Endothelial cell of umbilical vein (primary cell): ENCODE measurements around the gene IL1RL2. TPM values are rescaled to one million over a fixed set of nuclear protein-coding genes. Genes with fewer than 3 reads are reported as not detected.

Source experiments
- BruUV-seq: library from RNA; stranded (reverse); fragments of 400-500 nt; replicated peaks from 2 replicates; lab custom pipeline; 2021; lab: Mats Ljungman, UMichigan
- CTCF ChIA-PET: fragments of 300-600, 350-600 bp; sonication (Branson Sonifier 250); formaldehyde crosslinking; loops from one replicate; lab custom pipeline; 2021; ENCODE audit warnings: antibody characterized with exemption, inconsistent platforms; lab: Charles Lee
- POLR2A ChIA-PET: fragments of 300-600, 350-600 bp; sonication (Branson Sonifier 250); formaldehyde crosslinking; loops from one replicate; lab custom pipeline; 2021; ENCODE audit warnings: antibody characterized with exemption, inconsistent platforms; lab: Charles Lee
- DNase-seq: peaks from one replicate; pipeline ENCODE4 v3.0.0-alpha.2; 2011; ENCODE audit warnings: low read depth, low spot score
- FAIRE-seq: peaks from 2 replicates; lab custom pipeline; 2011; peaks lifted over from hg19 to GRCh38; lab: Jason Lieb, UNC
- H2AFZ ChIP-seq: 2 replicates; pipeline ENCODE4 v1.6.0; 2012; ENCODE audit warnings: low read depth, low read length, control low read depth, inconsistent platforms
- H3K27ac ChIP-seq: 2 replicates; pipeline ENCODE4 v1.5.1; 2011; ENCODE audit warnings: low read depth, mild to moderate bottlenecking, control low read depth, low read length, moderate library complexity; ENCODE audit not compliant: insufficient read depth
- H3K27me3 ChIP-seq, 2 experiments: 2 replicates each; pipeline versions ENCODE4 v1.6.0 to v1.6.1; 2011; ENCODE audit warnings: low read length in 2 of 2, mixed read lengths in 1 of 2; ENCODE audit not compliant: control insufficient read depth in 2 of 2, insufficient read depth in 2 of 2
- H3K36me3 ChIP-seq, 2 experiments: 2 replicates in 1 of 2; 3 replicates in 1 of 2; pipeline ENCODE4 v1.5.1; 2011; ENCODE audit warnings: low read length in 2 of 2, mild to moderate bottlenecking in 1 of 2, moderate library complexity in 1 of 2; ENCODE audit not compliant: control insufficient read depth in 2 of 2, insufficient read depth in 2 of 2; ENCODE audit errors: extremely low read depth in 1 of 2
- H3K4me1 ChIP-seq: 3 replicates; pipeline ENCODE4 v1.5.1; 2011; ENCODE audit warnings: mild to moderate bottlenecking, low read length; ENCODE audit not compliant: control insufficient read depth, insufficient read depth; ENCODE audit errors: extremely low read depth
- H3K4me2 ChIP-seq: 2 replicates; pipeline ENCODE4 v1.6.1; 2011; ENCODE audit warnings: low read length, control low read depth, mixed read lengths; ENCODE audit not compliant: insufficient read depth
- H3K4me3 ChIP-seq, 3 experiments: fragments of 200-600 bp in 1 of 3; sonication (generic), shearing (Covaris generic) in 1 of 3; replicated peaks in 1 of 3; 2 replicates each; pipeline ENCODE4 v1.5.1; 2011 to 2016; ENCODE audit warnings: control low read depth in 3 of 3, low read length in 3 of 3, mild to moderate bottlenecking in 2 of 3, inconsistent platforms in 1 of 3, low read depth in 1 of 3, moderate library complexity in 1 of 3; ENCODE audit not compliant: insufficient read depth in 1 of 3
- H3K79me2 ChIP-seq: 2 replicates; pipeline ENCODE4 v1.6.0; 2012; ENCODE audit warnings: low read length, inconsistent platforms; ENCODE audit not compliant: control insufficient read depth, insufficient read depth
- H3K9ac ChIP-seq: replicated peaks from 2 replicates; pipeline ENCODE3; 2011; ENCODE audit warnings: low read length, control low read depth; ENCODE audit not compliant: insufficient read depth; ENCODE audit errors: extremely low read depth
- H3K9me1 ChIP-seq: replicated peaks from 3 replicates; pipeline ENCODE4 v1.6.0; 2011; ENCODE audit warnings: mild to moderate bottlenecking, low read length; ENCODE audit not compliant: control insufficient read depth, insufficient read depth; ENCODE audit errors: extremely low read depth
- H3K9me3 ChIP-seq: replicated peaks from 2 replicates; pipeline ENCODE4 v1.5.1; 2012; ENCODE audit warnings: low read length, inconsistent platforms; ENCODE audit not compliant: control insufficient read depth, insufficient read depth
- H4K20me1 ChIP-seq: replicated peaks from 2 replicates; pipeline ENCODE3; 2011; ENCODE audit warnings: mild to moderate bottlenecking, low read length; ENCODE audit not compliant: control insufficient read depth, insufficient read depth; ENCODE audit errors: extremely low read depth
- EZH2 ChIP-seq: IDR thresholded peaks from 2 replicates; pipeline ENCODE4 v1.6.1; 2012; ENCODE audit warnings: borderline replicate concordance, low read depth, mild to moderate bottlenecking, moderate library complexity, low read length, inconsistent platforms; ENCODE audit not compliant: severe bottlenecking
- FOS ChIP-seq: IDR thresholded peaks from 2 replicates; pipeline ENCODE4 v1.6.1; 2011; ENCODE audit warnings: mild to moderate bottlenecking, low read length, moderate library complexity, borderline replicate concordance; ENCODE audit not compliant: insufficient read depth
- GATA2 ChIP-seq: IDR thresholded peaks from 2 replicates; pipeline ENCODE4 v1.7.0; 2011; ENCODE audit warnings: low read depth, mild to moderate bottlenecking, moderate library complexity, mixed read lengths, low read length; ENCODE audit not compliant: insufficient read length, insufficient read depth
- JUN ChIP-seq: IDR thresholded peaks from 2 replicates; pipeline ENCODE4 v1.6.1; 2011; ENCODE audit warnings: borderline replicate concordance, low read depth; ENCODE audit not compliant: insufficient read length, insufficient read depth
- MYC ChIP-seq: IDR thresholded peaks from one replicate; pipeline ENCODE4 v1.6.1; 2011; ENCODE audit warnings: mild to moderate bottlenecking, low read depth, low read length
- POLR2A ChIP-seq: IDR thresholded peaks from 2 replicates; pipeline ENCODE4 v1.6.1; 2012; ENCODE audit warnings: low read depth, mild to moderate bottlenecking, control low read depth, low read length
- POLR2AphosphoS5 ChIP-seq: IDR thresholded peaks from 2 replicates; pipeline ENCODE4 v1.6.1; 2012; ENCODE audit warnings: low read depth, mild to moderate bottlenecking, control low read depth, low read length, moderate library complexity; ENCODE audit not compliant: insufficient read depth
- dilution Hi-C: fragments of 300-500 bp; cut with MboI; formaldehyde crosslinking; loops from one replicate; pipeline ENCODE4 v1.15.0; 2019; ENCODE audit warnings: low sequenced_read_pairs; ENCODE audit not compliant: extremely low pct_ligation_motif_present
- intact Hi-C: fragments of 100-400 bp; cut with micrococcal nuclease; formaldehyde crosslinking; loops from one replicate; pipeline ENCODE4 v1.10.0; 2022
- polyA plus RNA-seq, 4 experiments: library from polyadenylated mRNA; depleted of rRNA in 3 of 4; stranded (reverse) in 3 of 4; unstranded in 1 of 4; fragments of >200 nt; gene quantifications; 2 replicates each; pipeline versions ENCODE4 v1.2.1 to v1.2.3, GENCODE V29; 2011 to 2012; ENCODE audit warnings: missing spikeins in 1 of 4
- total RNA-seq: library from RNA; stranded (reverse); gene quantifications from 2 replicates; pipeline ENCODE4 v1.2.3, GENCODE V29; 2021
- TF ChIP-seq, protein P1 (sequence below), 2 donors: IDR thresholded peaks; 1 replicate in 1 of 2; 2 replicates in 1 of 2; pipeline ENCODE4 v1.5.1; 2011; ENCODE audit warnings: low read length in 2 of 2, mild to moderate bottlenecking in 2 of 2, moderate library complexity in 2 of 2, control low read depth in 1 of 2, inconsistent platforms in 1 of 2, low read depth in 1 of 2; ENCODE audit not compliant: insufficient read depth in 1 of 2; ENCODE audit errors: extremely low read depth in 1 of 2
- TF ChIP-seq, protein P2 (sequence below): IDR thresholded peaks from 2 replicates; pipeline ENCODE4 v1.6.1; 2011; ENCODE audit not compliant: insufficient read depth, insufficient read length

IL1RL2 gene
- total and polyA plus RNA-seq, 2 donors (not counting 3 experiments of a cell fraction or from before 2014, with no cell fraction given) = 0.11 TPM; not detected in 1

DNA sequence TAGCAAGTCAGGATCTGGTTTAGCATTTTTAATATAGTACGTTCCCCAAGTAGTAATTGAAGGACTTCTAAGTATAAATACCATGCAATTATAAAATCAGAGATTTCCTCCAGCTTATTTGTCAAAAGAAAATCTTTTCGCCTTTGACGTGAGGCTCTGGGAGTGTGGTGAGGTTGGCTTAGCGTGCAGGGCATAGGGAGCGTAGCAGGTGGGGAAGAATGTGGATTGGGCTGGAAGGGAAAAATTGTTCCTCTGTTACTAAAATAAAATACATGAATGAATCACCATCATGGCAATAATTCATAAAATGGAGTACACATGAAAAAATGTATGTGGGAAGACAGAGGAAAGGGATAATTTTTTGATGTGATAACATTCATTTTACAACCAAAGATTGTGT is 5.4 kb upstream of the IL1RL2 start:
- Histone ChIP-seq H4K20me1 (no peaks in the 10 kb centered on the region), H3K9me3 (no peaks in the 10 kb centered on the region), H2AFZ (no peak overlapping the region), H3K9ac (no peak overlapping the region), H3K4me3 (no peak overlapping the region), H3K79me2 (no peaks in the 10 kb centered on the region), H3K4me1 (peaks cover 8% of the 10 kb centered on the region), H3K4me2 (no peak overlapping the region), H3K27ac (no peak overlapping the region), H3K36me3 (no peaks in the 10 kb centered on the region), H3K27me3 (no peaks in the 10 kb centered on the region), H3K9me1 (no peaks in the 10 kb centered on the region)
- FAIRE-seq (no peak), DNase-seq (no peak)
- BruUV-seq = no TSS peak
- dilution Hi-C loops = no loop called here
- POLR2A ChIA-PET = no interaction called here
- TF ChIP-seq, protein P1, sequence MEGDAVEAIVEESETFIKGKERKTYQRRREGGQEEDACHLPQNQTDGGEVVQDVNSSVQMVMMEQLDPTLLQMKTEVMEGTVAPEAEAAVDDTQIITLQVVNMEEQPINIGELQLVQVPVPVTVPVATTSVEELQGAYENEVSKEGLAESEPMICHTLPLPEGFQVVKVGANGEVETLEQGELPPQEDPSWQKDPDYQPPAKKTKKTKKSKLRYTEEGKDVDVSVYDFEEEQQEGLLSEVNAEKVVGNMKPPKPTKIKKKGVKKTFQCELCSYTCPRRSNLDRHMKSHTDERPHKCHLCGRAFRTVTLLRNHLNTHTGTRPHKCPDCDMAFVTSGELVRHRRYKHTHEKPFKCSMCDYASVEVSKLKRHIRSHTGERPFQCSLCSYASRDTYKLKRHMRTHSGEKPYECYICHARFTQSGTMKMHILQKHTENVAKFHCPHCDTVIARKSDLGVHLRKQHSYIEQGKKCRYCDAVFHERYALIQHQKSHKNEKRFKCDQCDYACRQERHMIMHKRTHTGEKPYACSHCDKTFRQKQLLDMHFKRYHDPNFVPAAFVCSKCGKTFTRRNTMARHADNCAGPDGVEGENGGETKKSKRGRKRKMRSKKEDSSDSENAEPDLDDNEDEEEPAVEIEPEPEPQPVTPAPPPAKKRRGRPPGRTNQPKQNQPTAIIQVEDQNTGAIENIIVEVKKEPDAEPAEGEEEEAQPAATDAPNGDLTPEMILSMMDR (IDR thresholded peaks at IDR 0.05; ENCODE audit: extremely low read depth in 1 of 2, insufficient read depth in 1 of 2, low read depth in 1 of 2, low read length in 2 of 2) = no peak
- no peak for TF ChIP-seq FOS
- TF ChIP-seq JUN = no peak
- TF ChIP-seq MYC = no peak
- TF ChIP-seq GATA2 = no peak
- TF ChIP-seq POLR2AphosphoS5 = no peak
- TF ChIP-seq, protein P2, sequence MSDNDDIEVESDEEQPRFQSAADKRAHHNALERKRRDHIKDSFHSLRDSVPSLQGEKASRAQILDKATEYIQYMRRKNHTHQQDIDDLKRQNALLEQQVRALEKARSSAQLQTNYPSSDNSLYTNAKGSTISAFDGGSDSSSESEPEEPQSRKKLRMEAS = no peak
- no peak for TF ChIP-seq POLR2A
- TF ChIP-seq EZH2 = no peak
- intact Hi-C loops = no loop called here
- CTCF ChIA-PET = interaction anchor here (1.0 kb wide), 1 partner anchor 161 kb away, joined by 4 read pairs; no protein-coding TSS in a partner anchor
